ENCODE results near the gene SOX13.
"Not testable (repeated sequence)": the region's sequence is repeated elsewhere in the genome, so short reads cannot be mapped to it uniquely, and the experiment has no call there.

Gene SOX13

DNA sequence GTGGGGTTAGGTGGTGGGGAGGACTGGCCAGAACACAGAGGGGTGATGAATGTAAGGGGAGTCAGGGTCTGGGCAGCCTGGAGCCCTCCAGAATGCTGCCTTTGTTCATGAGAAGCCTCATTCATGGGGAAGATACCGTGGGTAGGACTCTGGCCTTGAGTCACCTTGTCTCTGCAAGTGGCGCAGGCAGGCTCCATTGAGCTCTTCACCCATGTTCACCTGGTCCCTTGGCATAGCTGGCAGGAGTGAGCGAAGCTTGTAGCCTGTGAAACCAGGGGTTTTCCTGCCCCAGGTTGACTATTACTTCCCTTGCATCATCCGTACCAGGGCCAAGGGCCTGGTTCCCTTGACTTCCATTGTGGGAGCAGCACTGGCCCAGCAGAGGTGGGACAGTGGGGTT lies 25.8 kb downstream of the SOX13 start:
- H4K8ac ChIP-seq (ENCODE audit: low read depth, low read length) = no peak overlapping the region
- peak overlapping the region; percentile 71 for H3K18ac ChIP-seq (ENCODE audit: low read length)
- H3K4me3 ChIP-seq (ENCODE audit: low read depth, low read length) = no peak overlapping the region
- H2BK12ac ChIP-seq (ENCODE audit: low read length) = peak overlapping the region; percentile 30
- peaks cover 10% of the 10 kb centered on the region for H3K79me1 ChIP-seq (ENCODE audit: low read length)
- peak overlapping the region; percentile 84 for H3K4ac ChIP-seq (ENCODE audit: low read depth, low read length)
- peak overlapping the region; percentile 39 for H2AFZ ChIP-seq (ENCODE audit: insufficient read depth, low read length, poor library complexity)
- H2BK5ac ChIP-seq (ENCODE audit: low read depth, low read length, poor library complexity) = no peak overlapping the region
- WGBS (ENCODE audit: extremely low coverage, insufficient coverage, insufficient read length) = no CpG with 5 or more reads among the region's 4 CpGs
- no peak for DNase-seq
- H2AK5ac ChIP-seq (ENCODE audit: low read length) = peak overlapping the region; percentile 30
- H3K23ac ChIP-seq (ENCODE audit: low read length) = peak overlapping the region; percentile 62
- no peak overlapping the region for H3K27ac ChIP-seq (ENCODE audit: low read depth, low read length)
- peak overlapping the region; percentile 9 for H3K14ac ChIP-seq (ENCODE audit: low read length)
- no peak overlapping the region for H3K9ac ChIP-seq (ENCODE audit: low read length)
- peaks cover 0 to 4% of the 10 kb centered on the region in 2 experiments for H3K36me3 ChIP-seq (ENCODE audit: control insufficient read depth in 1 of 2, insufficient read depth in 2 of 2, low read length in 2 of 2)
- H3K79me2 ChIP-seq (ENCODE audit: control insufficient read depth, insufficient read depth, low read length, poor library complexity) = peaks cover 17% of the 10 kb centered on the region
- no peaks in the 10 kb centered on the region for H3K27me3 ChIP-seq (ENCODE audit: insufficient read depth, low read length)
- no peak overlapping the region for H3K4me2 ChIP-seq (ENCODE audit: low read length)
- H3K9me3 ChIP-seq (ENCODE audit: insufficient read depth, low read depth, low read length) = no peaks in the 10 kb centered on the region
- H2BK120ac ChIP-seq (ENCODE audit: insufficient read depth, low read length, poor library complexity) = no peak overlapping the region
- peak overlapping the region; percentile 17 for H4K91ac ChIP-seq (ENCODE audit: low read depth, low read length)
- peaks cover 25 to 34% of the 10 kb centered on the region in 2 experiments for H3K4me1 ChIP-seq (ENCODE audit: control insufficient read depth in 1 of 2, insufficient read depth in 2 of 2, low read length in 2 of 2)
- no peak overlapping the region for H4K12ac ChIP-seq (ENCODE audit: low read depth, low read length)

DNA sequence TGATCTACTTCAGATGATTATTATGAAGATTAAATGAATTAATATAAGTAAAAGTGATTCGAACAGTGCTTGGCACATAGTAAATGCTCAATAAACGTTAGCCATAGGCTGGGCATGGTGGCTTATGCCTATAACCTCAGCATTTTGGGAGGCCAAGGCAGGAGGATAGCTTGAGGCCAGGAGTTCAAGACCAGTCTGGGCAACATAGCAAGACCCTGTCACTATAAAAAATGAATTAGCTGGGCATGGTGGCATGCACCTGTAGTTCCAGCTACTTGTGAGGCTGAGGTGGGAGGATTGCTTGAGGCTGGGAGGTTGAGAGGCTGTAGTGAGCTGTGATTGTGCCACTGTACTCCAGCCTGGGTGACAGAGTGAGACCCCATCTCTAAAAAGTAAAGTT lies 26.8 kb downstream of the SOX13 start:
- H3K79me2 ChIP-seq (ENCODE audit: control insufficient read depth, insufficient read depth, low read length, poor library complexity) = peaks cover 21% of the 10 kb centered on the region
- H3K79me1 ChIP-seq (ENCODE audit: low read length) = peaks cover 18% of the 10 kb centered on the region
- not testable (repeated sequence) for H3K27me3 ChIP-seq (ENCODE audit: insufficient read depth, low read length); H3K4me2 ChIP-seq (ENCODE audit: low read length); H2AFZ ChIP-seq (ENCODE audit: insufficient read depth, low read length, poor library complexity); H2BK12ac ChIP-seq (ENCODE audit: low read length); H3K14ac ChIP-seq (ENCODE audit: low read length); H3K23ac ChIP-seq (ENCODE audit: low read length); H3K36me3 ChIP-seq (ENCODE audit: control insufficient read depth in 1 of 2, insufficient read depth in 2 of 2, low read length in 2 of 2); H2BK120ac ChIP-seq (ENCODE audit: insufficient read depth, low read length, poor library complexity); H3K27ac ChIP-seq (ENCODE audit: low read depth, low read length); H4K8ac ChIP-seq (ENCODE audit: low read depth, low read length); H3K9me3 ChIP-seq (ENCODE audit: insufficient read depth, low read depth, low read length); H2AK5ac ChIP-seq (ENCODE audit: low read length); H4K91ac ChIP-seq (ENCODE audit: low read depth, low read length); H3K9ac ChIP-seq (ENCODE audit: low read length); H2BK5ac ChIP-seq (ENCODE audit: low read depth, low read length, poor library complexity); H3K4ac ChIP-seq (ENCODE audit: low read depth, low read length); H3K4me3 ChIP-seq (ENCODE audit: low read depth, low read length); H3K18ac ChIP-seq (ENCODE audit: low read length); H4K12ac ChIP-seq (ENCODE audit: low read depth, low read length); DNase-seq
- H3K4me1 ChIP-seq (ENCODE audit: control insufficient read depth in 1 of 2, insufficient read depth in 2 of 2, low read length in 2 of 2) = peaks cover 26 to 35% of the 10 kb centered on the region in 2 experiments
- WGBS (ENCODE audit: extremely low coverage, insufficient coverage, insufficient read length) = no CpG with 5 or more reads among the region's 2 CpGs

DNA sequence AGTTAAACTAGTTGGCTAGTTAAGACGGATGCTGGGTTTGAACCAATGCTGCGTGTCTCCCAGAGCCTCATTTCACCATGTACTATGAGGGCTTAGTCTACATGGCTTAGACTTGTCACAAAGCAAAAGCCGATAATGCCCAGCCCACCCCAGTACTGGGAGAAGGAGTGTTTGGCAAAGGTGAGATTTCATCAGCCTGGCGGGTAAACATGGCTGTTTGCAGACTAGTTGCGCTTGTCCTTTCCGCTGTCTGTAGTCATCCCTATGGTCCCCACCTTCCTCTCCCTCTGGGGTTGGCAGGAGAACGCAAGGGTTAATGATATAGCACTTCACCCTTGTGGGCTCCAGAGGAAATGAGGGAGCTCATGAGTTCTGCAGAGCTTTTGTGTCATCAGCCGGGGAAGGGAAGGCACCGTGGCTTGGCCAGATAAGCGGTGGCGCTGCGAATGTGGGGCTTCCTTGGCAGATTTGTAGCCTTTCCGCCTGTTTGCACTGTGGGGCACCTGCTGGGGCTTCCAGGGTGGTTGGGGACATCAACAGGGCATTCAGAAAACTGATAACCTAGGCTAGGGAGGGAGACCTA lies 29.2 kb downstream of the SOX13 start:
- Histone ChIP-seq H3K23ac (ENCODE audit: low read length) (no peak overlapping the region), H4K12ac (ENCODE audit: low read depth, low read length) (no peak overlapping the region), H3K9ac (ENCODE audit: low read length) (no peak overlapping the region), H3K27ac (ENCODE audit: low read depth, low read length) (no peak overlapping the region), H3K4me1 (ENCODE audit: control insufficient read depth in 1 of 2, insufficient read depth in 2 of 2, low read length in 2 of 2) (peaks cover 23 to 36% of the 10 kb centered on the region in 2 experiments), H3K18ac (ENCODE audit: low read length) (peak overlapping the region; percentile 4), H4K91ac (ENCODE audit: low read depth, low read length) (peak overlapping the region; percentile 22), H3K14ac (ENCODE audit: low read length) (no peak overlapping the region), H2BK120ac (ENCODE audit: insufficient read depth, low read length, poor library complexity) (no peak overlapping the region), H2BK12ac (ENCODE audit: low read length) (no peak overlapping the region), H2AFZ (ENCODE audit: insufficient read depth, low read length, poor library complexity) (no peak overlapping the region), H3K79me2 (ENCODE audit: control insufficient read depth, insufficient read depth, low read length, poor library complexity) (peaks cover 21% of the 10 kb centered on the region), H3K27me3 (ENCODE audit: insufficient read depth, low read length) (no peaks in the 10 kb centered on the region), H3K79me1 (ENCODE audit: low read length) (peaks cover 16% of the 10 kb centered on the region), H3K4ac (ENCODE audit: low read depth, low read length) (peak overlapping the region; percentile 39), H3K4me2 (ENCODE audit: low read length) (no peak overlapping the region), H3K36me3 (ENCODE audit: control insufficient read depth in 1 of 2, insufficient read depth in 2 of 2, low read length in 2 of 2) (peaks cover 0 to 2% of the 10 kb centered on the region in 2 experiments), H2BK5ac (ENCODE audit: low read depth, low read length, poor library complexity) (no peak overlapping the region), H3K9me3 (ENCODE audit: insufficient read depth, low read depth, low read length) (no peaks in the 10 kb centered on the region), H3K4me3 (ENCODE audit: low read depth, low read length) (no peak overlapping the region), H2AK5ac (ENCODE audit: low read length) (no peak overlapping the region), H4K8ac (ENCODE audit: low read depth, low read length) (no peak overlapping the region)
- no CpG with 5 or more reads among the region's 13 CpGs for WGBS (ENCODE audit: extremely low coverage, insufficient coverage, insufficient read length)
- no peak for DNase-seq

DNA sequence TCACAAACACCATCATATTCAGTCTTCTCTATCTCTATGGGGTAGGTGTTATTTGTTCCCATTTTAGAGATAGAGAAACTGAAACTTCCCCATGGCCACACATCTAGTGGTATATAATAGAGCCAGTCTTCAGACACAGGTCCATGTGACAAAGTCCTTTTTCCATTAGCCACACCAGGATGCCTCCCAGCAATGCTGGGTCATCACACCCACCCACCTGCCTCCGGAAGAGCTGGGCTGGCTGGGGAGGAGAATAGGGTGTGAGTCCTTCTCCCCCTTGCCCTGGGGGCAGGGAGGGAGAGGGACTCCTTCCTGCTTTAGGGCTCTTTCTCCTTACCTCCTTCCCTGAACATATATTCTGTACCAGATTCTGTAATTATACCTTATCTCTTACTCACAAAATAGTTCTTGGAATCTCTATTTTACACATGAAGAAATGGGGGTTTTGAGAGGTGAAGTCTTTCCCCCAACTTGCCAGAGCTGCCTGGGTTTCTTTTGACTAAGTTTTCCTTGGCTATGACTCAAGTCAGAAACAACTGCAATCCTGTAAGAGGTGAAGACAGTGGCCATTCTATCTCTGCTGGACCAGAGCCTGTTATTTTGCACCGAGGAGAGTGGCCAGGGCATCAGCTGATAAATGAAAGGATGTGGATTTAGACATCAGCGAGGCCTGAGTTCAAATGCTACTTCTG lies 30.0 kb downstream of the SOX13 start:
- peaks cover 23 to 36% of the 10 kb centered on the region in 2 experiments for H3K4me1 ChIP-seq (ENCODE audit: control insufficient read depth in 1 of 2, insufficient read depth in 2 of 2, low read length in 2 of 2)
- H3K79me1 ChIP-seq (ENCODE audit: low read length) = peaks cover 16% of the 10 kb centered on the region
- no peaks in the 10 kb centered on the region for H3K9me3 ChIP-seq (ENCODE audit: insufficient read depth, low read depth, low read length)
- no peak overlapping the region for H3K4me3 ChIP-seq (ENCODE audit: low read depth, low read length)
- H3K18ac ChIP-seq (ENCODE audit: low read length) = no peak overlapping the region
- H3K36me3 ChIP-seq (ENCODE audit: control insufficient read depth in 1 of 2, insufficient read depth in 2 of 2, low read length in 2 of 2) = peaks cover 0 to 2% of the 10 kb centered on the region in 2 experiments
- no peaks in the 10 kb centered on the region for H3K27me3 ChIP-seq (ENCODE audit: insufficient read depth, low read length)
- H3K79me2 ChIP-seq (ENCODE audit: control insufficient read depth, insufficient read depth, low read length, poor library complexity) = peaks cover 28% of the 10 kb centered on the region
- no peak overlapping the region for H4K91ac ChIP-seq (ENCODE audit: low read depth, low read length)
- WGBS (ENCODE audit: extremely low coverage, insufficient coverage, insufficient read length) = no CpG with 5 or more reads among the region's 3 CpGs
- H4K8ac ChIP-seq (ENCODE audit: low read depth, low read length) = no peak overlapping the region
- H4K12ac ChIP-seq (ENCODE audit: low read depth, low read length) = no peak overlapping the region
- H3K4ac ChIP-seq (ENCODE audit: low read depth, low read length) = no peak overlapping the region
- H3K4me2 ChIP-seq (ENCODE audit: low read length) = no peak overlapping the region
- no peak overlapping the region for H2BK12ac ChIP-seq (ENCODE audit: low read length)
- H3K9ac ChIP-seq (ENCODE audit: low read length) = no peak overlapping the region
- H2BK120ac ChIP-seq (ENCODE audit: insufficient read depth, low read length, poor library complexity) = no peak overlapping the region
- no peak overlapping the region for H2AK5ac ChIP-seq (ENCODE audit: low read length)
- H2AFZ ChIP-seq (ENCODE audit: insufficient read depth, low read length, poor library complexity) = no peak overlapping the region
- H3K23ac ChIP-seq (ENCODE audit: low read length) = no peak overlapping the region
- peak; percentile 22 to 48 for DNase-seq
- H3K27ac ChIP-seq (ENCODE audit: low read depth, low read length) = no peak overlapping the region
- no peak overlapping the region for H2BK5ac ChIP-seq (ENCODE audit: low read depth, low read length, poor library complexity)
- no peak overlapping the region for H3K14ac ChIP-seq (ENCODE audit: low read length)
